ENCODE measurements around the gene MUC2. TPM values are rescaled to one million over a fixed set of nuclear protein-coding genes. Genes with fewer than 3 reads are reported as not detected.

The MUC2 gene
- total RNA-seq, 1 experiment from 2014 or later, result 6.9 TPM

DNA sequence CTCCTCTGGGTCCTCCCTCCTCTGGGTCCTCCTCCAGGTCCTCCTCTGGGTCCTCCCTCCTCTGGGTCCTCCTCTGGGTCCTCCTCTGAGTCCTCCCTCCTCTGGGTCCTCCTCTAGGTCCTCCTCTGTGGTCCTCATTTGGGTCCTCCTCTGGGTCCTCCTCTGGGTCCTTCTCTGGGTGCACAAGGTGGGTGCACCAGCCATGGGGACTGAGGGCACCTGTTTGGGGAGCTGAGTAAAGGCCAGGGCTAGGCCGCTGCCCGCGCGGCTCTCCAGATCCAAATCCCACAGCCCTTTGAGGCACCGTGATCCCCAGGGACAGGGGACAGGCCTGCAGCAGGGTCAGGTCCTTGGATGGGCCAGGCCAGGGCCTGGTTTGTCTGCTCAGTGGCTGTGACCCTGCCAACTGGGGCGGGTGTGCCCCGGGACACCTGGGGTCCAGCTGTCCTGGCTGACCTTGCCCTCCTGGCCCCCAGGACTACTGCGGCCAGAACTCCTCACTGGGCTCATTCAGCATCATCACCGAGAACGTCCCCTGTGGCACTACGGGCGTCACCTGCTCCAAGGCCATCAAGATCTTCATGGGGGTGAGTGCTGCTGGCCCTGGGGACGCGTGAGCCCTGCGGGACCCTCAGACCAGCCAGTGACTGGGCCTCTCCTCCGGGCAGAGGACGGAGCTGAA, 12.7 kb downstream of the MUC2 start:
- no peak for DNase-seq (ENCODE audit: low spot score)

GRCh38 chr11:1087961-1088926, 13.6 kb downstream of the MUC2 start:
- no peak for DNase-seq (ENCODE audit: low spot score)

GRCh38 chr11:1088927-1089737, 14.5 kb downstream of the MUC2 start:
- no peak for DNase-seq (ENCODE audit: low spot score)

GRCh38 chr11:1089738-1090599, 15.3 kb downstream of the MUC2 start:
- no peak for DNase-seq (ENCODE audit: low spot score)

- DNase-seq (ENCODE audit: low spot score), result no peak
Measured at GRCh38 chr11:1090600-1091331, 16.1 kb downstream of the MUC2 start.

DNA sequence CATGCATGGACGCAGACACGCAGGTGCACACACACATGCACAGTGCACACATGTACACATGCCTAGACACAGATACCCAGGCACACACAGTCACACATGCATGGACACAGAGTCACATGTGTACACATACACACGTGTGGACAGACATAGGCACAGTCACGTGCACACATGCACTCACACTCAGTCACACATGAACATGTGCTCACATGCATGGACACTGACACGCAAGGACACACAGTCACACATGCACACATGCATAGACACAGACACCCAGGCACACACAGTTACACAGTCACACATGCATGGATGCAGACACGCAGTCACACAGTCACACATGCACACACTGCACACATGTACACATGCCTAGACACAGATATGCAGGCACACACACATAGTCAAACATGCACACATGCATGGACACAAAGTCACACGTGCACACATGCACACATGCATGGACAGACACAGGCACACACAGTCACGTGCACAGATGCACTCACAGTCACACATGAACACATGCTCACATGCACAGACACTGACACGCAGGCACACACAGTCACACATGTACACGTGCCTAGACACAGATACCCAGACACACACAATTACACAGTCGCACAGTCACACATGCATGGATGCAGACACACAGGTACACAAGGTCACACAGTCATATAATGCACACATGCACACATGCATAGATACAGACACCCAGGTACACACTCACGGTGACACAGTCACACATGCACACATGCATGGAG, 16.8 kb downstream of the MUC2 start:
- no peak for DNase-seq (ENCODE audit: low spot score)

DNA sequence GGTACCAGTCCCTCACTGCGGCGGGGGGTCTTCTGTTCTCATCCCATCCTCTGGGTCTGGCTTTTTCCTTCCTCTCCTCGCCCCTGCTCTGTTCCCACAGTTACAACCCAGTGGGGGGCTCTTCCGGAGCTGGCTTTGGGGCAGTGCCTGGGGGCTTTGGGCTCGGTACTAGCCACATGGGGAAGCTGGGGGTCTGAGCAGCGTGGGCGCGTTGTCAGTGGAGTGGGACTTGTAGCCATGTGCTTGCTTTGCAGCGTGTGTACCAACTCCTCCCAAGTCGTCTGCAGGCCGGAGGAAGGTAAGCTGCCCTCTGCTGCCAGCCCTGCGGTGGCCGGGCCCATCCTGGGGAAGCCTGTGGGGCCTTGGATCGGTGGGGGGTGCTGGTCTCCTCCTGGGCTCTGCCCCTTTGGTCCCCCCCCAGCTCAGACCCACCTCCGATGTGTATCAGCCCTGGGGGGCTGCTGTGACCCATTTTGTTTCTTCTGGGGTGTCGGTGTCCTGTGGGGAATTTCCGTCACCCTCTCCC, 17.5 kb downstream of the MUC2 start:
- no peak for DNase-seq (ENCODE audit: low spot score)

GRCh38 chr11:1092919-1093318, 18.2 kb downstream of the MUC2 start:
- no peak for DNase-seq (ENCODE audit: low spot score)

DNA sequence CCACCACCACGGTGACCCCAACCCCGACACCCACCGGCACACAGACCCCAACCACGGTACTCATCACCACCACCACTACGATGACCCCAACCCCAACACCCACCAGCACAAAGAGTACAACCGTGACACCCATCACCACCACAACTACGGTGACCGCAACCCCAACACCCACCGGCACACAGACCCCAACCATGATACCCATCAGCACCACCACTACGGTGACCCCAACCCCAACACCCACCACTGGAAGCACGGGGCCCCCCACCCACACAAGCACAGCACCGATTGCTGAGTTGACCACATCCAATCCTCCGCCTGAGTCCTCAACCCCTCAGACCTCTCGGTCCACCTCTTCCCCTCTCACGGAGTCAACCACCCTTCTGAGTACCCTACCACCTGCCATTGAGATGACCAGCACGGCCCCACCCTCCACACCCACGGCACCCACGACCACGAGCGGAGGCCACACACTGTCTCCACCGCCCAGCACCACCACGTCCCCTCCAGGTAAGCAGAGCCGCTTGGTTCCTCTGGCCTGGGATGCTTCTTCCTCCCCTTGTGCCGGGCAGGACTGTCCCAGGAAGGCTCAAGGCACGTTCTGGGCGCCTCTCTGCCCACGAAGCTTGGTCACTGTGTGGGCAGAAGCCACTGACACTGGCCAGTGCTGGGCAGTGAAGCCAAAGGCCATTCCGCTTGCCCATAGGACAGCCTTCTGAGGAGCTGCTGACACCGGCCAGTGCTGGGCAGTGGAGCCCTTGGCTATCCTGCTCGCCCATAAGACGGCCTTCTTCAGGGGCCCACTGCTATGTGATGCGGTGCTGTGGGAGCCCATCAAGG, 25.1 kb downstream of the MUC2 start:
- DNase-seq (ENCODE audit: low spot score), result no peak

- DNase-seq (ENCODE audit: low spot score), result no peak
Measured at GRCh38 chr11:1100417-1101245, 26.0 kb downstream of the MUC2 start.

DNA sequence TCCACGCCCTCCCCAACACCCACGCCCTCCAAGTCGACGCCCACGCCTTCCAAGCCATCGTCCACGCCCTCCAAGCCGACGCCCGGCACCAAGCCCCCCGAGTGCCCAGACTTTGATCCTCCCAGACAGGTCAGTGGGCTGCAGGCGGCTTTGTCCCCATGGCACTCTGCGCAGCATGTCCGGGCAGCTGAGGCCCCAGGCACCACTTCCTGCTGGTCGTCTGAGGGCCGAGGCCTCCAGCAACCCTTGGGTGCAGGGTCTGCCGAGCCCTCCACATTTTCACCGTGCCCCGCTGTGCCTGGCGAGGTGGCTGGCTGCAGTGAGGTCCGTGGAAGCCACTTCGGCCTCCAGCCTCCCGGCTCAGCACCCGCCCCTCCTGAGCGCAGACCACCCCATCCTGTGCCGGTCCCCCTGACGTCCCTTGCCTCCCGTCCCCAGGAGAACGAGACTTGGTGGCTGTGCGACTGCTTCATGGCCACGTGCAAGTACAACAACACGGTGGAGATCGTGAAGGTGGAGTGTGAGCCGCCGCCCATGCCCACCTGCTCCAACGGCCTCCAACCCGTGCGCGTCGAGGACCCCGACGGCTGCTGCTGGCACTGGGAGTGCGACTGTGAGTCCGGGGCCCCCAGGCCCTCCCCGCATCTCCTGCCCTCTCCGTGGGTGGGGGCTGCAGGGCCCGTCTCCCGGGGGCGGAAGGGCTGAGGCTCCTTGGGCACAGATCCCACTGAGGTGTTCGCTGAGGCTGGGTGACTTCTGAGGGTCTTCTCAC, 26.8 kb downstream of the MUC2 start:
- no peak for DNase-seq (ENCODE audit: low spot score)

GRCh38 chr11:1102221-1102971, 27.7 kb downstream of the MUC2 start:
- DNase-seq (ENCODE audit: low spot score), result no peak

DNA sequence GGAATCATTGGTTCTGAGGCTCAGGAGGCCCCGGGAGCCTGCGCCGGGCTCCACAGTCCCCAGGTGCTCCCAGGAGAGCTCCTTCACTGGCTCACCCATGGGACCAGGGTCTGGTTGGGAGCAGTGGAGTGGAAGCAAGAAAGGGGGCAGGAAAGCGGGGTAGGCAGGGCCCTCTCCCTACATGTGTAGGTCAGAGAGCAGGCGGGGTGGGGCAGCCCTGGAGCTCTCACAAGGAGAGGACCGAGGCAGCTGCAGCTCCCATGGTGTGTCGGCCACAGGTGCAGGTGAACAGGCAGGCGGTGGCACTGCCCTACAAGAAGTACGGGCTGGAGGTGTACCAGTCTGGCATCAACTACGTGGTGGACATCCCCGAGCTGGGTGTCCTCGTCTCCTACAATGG, 28.3 kb downstream of the MUC2 start:
- no peak for DNase-seq (ENCODE audit: low spot score)

GRCh38 chr11:1103401-1104360, 29.0 kb downstream of the MUC2 start:
- no peak for DNase-seq (ENCODE audit: low spot score)

Data from HT-29 (cell line).